ENCODE measurements around the gene PDE4B. TPM values are rescaled to one million over a fixed set of nuclear protein-coding genes. Genes with fewer than 3 reads are reported as not detected.
A peak's percentile ranks its signal among the peaks of the same experiment; 100 is the strongest.

Gene PDE4B
- total RNA-seq, 4 donors from 2014 or later: 3.7 to 16.6 (median 5.1) TPM

GRCh38 chr1:65769636-65770035, 23.1 kb upstream of the PDE4B start:
- H3K27ac ChIP-seq (replicated peaks in 1 of 4): no peak overlapping the region
- no peaks in the 10 kb centered on the region for H3K9me3 ChIP-seq
- H3K27me3 ChIP-seq: no peaks in the 10 kb centered on the region
- intact Hi-C loops (cut with DNase I): no loop called here
- 71% methylated on average over 2 of the region's 2 CpGs for WGBS
- H3K4me1 ChIP-seq: no peaks in the 10 kb centered on the region
- TF ChIP-seq CTCF (IDR thresholded peaks at IDR 0.05) (no peak), POLR2AphosphoS5 (IDR thresholded peaks at IDR 0.05) (no peak), EP300 (IDR thresholded peaks at IDR 0.05) (no peak), POLR2A (IDR thresholded peaks at IDR 0.05; ENCODE audit: low read depth) (no peak)
- H3K36me3 ChIP-seq: no peaks in the 10 kb centered on the region
- H3K4me3 ChIP-seq: no peak overlapping the region
- DNase-seq (ENCODE audit: extremely low spot score): no peak

DNA sequence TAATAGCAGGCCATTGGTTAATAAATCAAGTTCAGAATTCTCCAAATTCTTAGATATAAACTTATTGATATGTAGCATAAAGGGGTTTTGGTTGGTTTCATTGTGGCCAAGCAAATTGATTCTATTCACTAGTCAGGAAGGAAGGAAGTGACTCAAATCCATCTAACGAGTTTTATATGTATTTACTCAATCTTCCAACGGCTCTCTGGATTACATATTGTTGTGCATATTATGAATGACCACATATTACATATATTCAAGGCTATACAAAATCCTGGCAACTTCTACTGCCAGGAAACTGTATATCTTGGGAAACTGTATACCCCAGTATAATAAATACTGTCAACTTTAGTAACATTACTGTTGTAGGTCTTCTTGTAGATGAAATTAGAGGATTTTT, 20.1 kb upstream of the PDE4B start:
- Histone ChIP-seq H3K36me3 (no peaks in the 10 kb centered on the region), H3K4me3 (no peak overlapping the region), H3K4me1 (no peaks in the 10 kb centered on the region), H3K27ac (replicated peaks in 1 of 4) (no peak overlapping the region), H3K27me3 (no peaks in the 10 kb centered on the region), H3K9me3 (no peaks in the 10 kb centered on the region)
- 56% methylated on average over 2 of the region's 2 CpGs for WGBS
- no peak for DNase-seq (ENCODE audit: extremely low spot score)
- TF ChIP-seq CTCF (IDR thresholded peaks at IDR 0.05): no peak
- no peak for TF ChIP-seq POLR2AphosphoS5 (IDR thresholded peaks at IDR 0.05)
- TF ChIP-seq EP300 (IDR thresholded peaks at IDR 0.05): no peak
- no peak for TF ChIP-seq POLR2A (IDR thresholded peaks at IDR 0.05; ENCODE audit: low read depth)
- intact Hi-C loops (cut with DNase I): no loop called here

- H3K36me3 ChIP-seq: no peaks in the 10 kb centered on the region
- H3K27ac ChIP-seq (replicated peaks in 1 of 4): no peak overlapping the region
- WGBS: 66% methylated on average over 4 of the region's 4 CpGs
- H3K4me1 ChIP-seq: no peaks in the 10 kb centered on the region
- intact Hi-C loops (cut with DNase I): no loop called here
- no peak for DNase-seq (ENCODE audit: extremely low spot score)
- no peak overlapping the region for H3K4me3 ChIP-seq
- no peaks in the 10 kb centered on the region for H3K27me3 ChIP-seq
- H3K9me3 ChIP-seq: no peaks in the 10 kb centered on the region
- no peak for TF ChIP-seq POLR2A (IDR thresholded peaks at IDR 0.05; ENCODE audit: low read depth)
- TF ChIP-seq EP300 (IDR thresholded peaks at IDR 0.05): no peak
- no peak for TF ChIP-seq POLR2AphosphoS5 (IDR thresholded peaks at IDR 0.05)
- TF ChIP-seq CTCF (IDR thresholded peaks at IDR 0.05): no peak
These were observed 19.1 kb upstream of the PDE4B start for GRCh38 chr1:65773391-65774123.

GRCh38 chr1:65788762-65789161, 3.9 kb upstream of the PDE4B start:
- H3K36me3 ChIP-seq: no peaks in the 10 kb centered on the region
- H3K27me3 ChIP-seq: peaks cover 0 to 22% (median 3%) of the 10 kb centered on the region in 4 donors
- peaks cover 0 to 18% (median 16%) of the 10 kb centered on the region in 4 donors for H3K4me1 ChIP-seq
- no peak for TF ChIP-seq CTCF (IDR thresholded peaks at IDR 0.05)
- no peak for TF ChIP-seq POLR2AphosphoS5 (IDR thresholded peaks at IDR 0.05)
- no peak for TF ChIP-seq EP300 (IDR thresholded peaks at IDR 0.05)
- no peak overlapping the region for H3K4me3 ChIP-seq
- no peak for DNase-seq (ENCODE audit: extremely low spot score)
- intact Hi-C loops (cut with DNase I): no loop called here
- H3K9me3 ChIP-seq: peaks cover 0 to 18% (median 10%) of the 10 kb centered on the region in 4 donors
- H3K27ac ChIP-seq (replicated peaks in 1 of 4): no peak overlapping the region

GRCh38 chr1:65791396-65791795, 1.3 kb upstream of the PDE4B start:
- no peak overlapping the region for H3K27ac ChIP-seq (replicated peaks in 1 of 4)
- H3K9me3 ChIP-seq: peaks cover 0 to 18% (median 10%) of the 10 kb centered on the region in 4 donors
- DNase-seq (ENCODE audit: extremely low spot score): no peak
- H3K36me3 ChIP-seq: no peaks in the 10 kb centered on the region
- peaks cover 0 to 18% (median 16%) of the 10 kb centered on the region in 4 donors for H3K4me1 ChIP-seq
- H3K4me3 ChIP-seq: no peak overlapping the region
- intact Hi-C loops (cut with DNase I): no loop called here
- 56% methylated on average over 4 of the region's 4 CpGs for WGBS
- TF ChIP-seq CTCF (IDR thresholded peaks at IDR 0.05): no peak
- peak in 1 of 2 donors; percentile 9 for TF ChIP-seq POLR2AphosphoS5 (IDR thresholded peaks at IDR 0.05)
- peaks cover 0 to 38% (median 3%) of the 10 kb centered on the region in 4 donors for H3K27me3 ChIP-seq

All from esophagus muscularis mucosa (tissue), 4 donors.